A673 (cell line): Measurements from ENCODE around the gene USP35. TPM values are rescaled to one million over a fixed set of nuclear protein-coding genes. Genes with fewer than 3 reads are reported as not detected.

Experiments used
- BruUV-seq: library from RNA; stranded (reverse); fragments of 400-500 nt; replicated peaks from 2 replicates; lab custom pipeline; 2021; lab: Mats Ljungman, UMichigan
- CTCF ChIA-PET: fragments of 300-600 bp; sonication (Branson Sonifier 250); formaldehyde crosslinking; loops from one replicate; lab custom pipeline; 2022; ENCODE audit warnings: antibody characterized with exemption; lab: Charles Lee
- POLR2A ChIA-PET: fragments of 300-600 bp; sonication (Branson Sonifier 250); formaldehyde crosslinking; loops from one replicate; lab custom pipeline; 2022; ENCODE audit warnings: antibody characterized with exemption; ENCODE audit not compliant: low non-redundant PET; lab: Charles Lee
- DNase-seq: peaks from one replicate; pipeline ENCODE4 v3.0.0-alpha.2; 2015; ENCODE audit warnings: low spot score
- H3K27ac ChIP-seq: fragments of 200-600 bp; sonication (generic); 2 replicates; pipeline ENCODE4 v1.5.1; 2016; ENCODE audit warnings: mixed run types, low read depth, mild to moderate bottlenecking, mixed read lengths, antibody characterized with exemption, low read length; ENCODE audit not compliant: poor library complexity, severe bottlenecking
- H3K27me3 ChIP-seq: fragments of 200-600 bp; sonication (generic); replicated peaks from 2 replicates; pipeline ENCODE4 v1.6.1; 2017; ENCODE audit warnings: mixed run types, low read depth, mild to moderate bottlenecking, mixed read lengths, antibody characterized with exemption, low read length; ENCODE audit not compliant: insufficient read depth, poor library complexity
- H3K36me3 ChIP-seq: fragments of 200-600 bp; sonication (generic); 2 replicates; pipeline ENCODE4 v1.6.1; 2016; ENCODE audit warnings: mixed run types, mild to moderate bottlenecking, mixed read lengths, antibody characterized with exemption, low read length; ENCODE audit not compliant: insufficient read depth, poor library complexity, severe bottlenecking
- H3K4me1 ChIP-seq: fragments of 200-600 bp; sonication (generic); 2 replicates; pipeline ENCODE4 v1.6.1; 2017; ENCODE audit warnings: mixed run types, mild to moderate bottlenecking, mixed read lengths, antibody characterized with exemption, low read length; ENCODE audit not compliant: insufficient read depth, poor library complexity, severe bottlenecking
- H3K4me3 ChIP-seq: fragments of 200-600 bp; sonication (generic); 2 replicates; pipeline ENCODE4 v1.5.1; 2016; ENCODE audit warnings: low read depth, mixed run types, mild to moderate bottlenecking, mixed read lengths, low read length; ENCODE audit not compliant: poor library complexity, severe bottlenecking
- H3K9me3 ChIP-seq: fragments of 200-600 bp; sonication (generic); 2 replicates; pipeline ENCODE4 v1.6.1; 2016; ENCODE audit warnings: mixed run types, low read depth, mild to moderate bottlenecking, mixed read lengths, antibody characterized with exemption, low read length; ENCODE audit not compliant: poor library complexity, severe bottlenecking
- CTCF ChIP-seq: fragments of 300-800, 200-600 bp; sonication (generic); conservative IDR thresholded peaks from 2 replicates; pipeline ENCODE4 v1.5.1; 2017; ENCODE audit warnings: low read depth, mild to moderate bottlenecking, antibody characterized with exemption, low read length, moderate library complexity, mixed read lengths
- EZH2 ChIP-seq: fragments of 200-600 bp; sonication (generic); IDR thresholded peaks from 2 replicates; pipeline ENCODE4 v1.6.1; 2017; ENCODE audit warnings: borderline replicate concordance, low read depth, mild to moderate bottlenecking, mixed read lengths, antibody characterized with exemption, low read length; ENCODE audit not compliant: poor library complexity, severe bottlenecking
- intact Hi-C: fragments of 100-400 bp; cut with micrococcal nuclease; formaldehyde crosslinking; loops from one replicate; pipeline ENCODE4 v1.10.0; 2022; ENCODE audit not compliant: unreplicated experiment
- total RNA-seq: library from RNA; stranded (reverse); gene quantifications from 2 replicates; pipeline ENCODE4 v1.2.3, GENCODE V29; 2021

USP35 gene
- total RNA-seq, 1 experiment from 2014 or later, result 4.8 TPM

GRCh38 chr11:78251083-78251775 is 62.5 kb downstream of the USP35 start:
- intact Hi-C loops, result no loop called here
- Histone ChIP-seq H3K27ac (no peak overlapping the region), H3K4me3 (no peak overlapping the region), H3K36me3 (no peaks in the 10 kb centered on the region), H3K27me3 (no peaks in the 10 kb centered on the region), H3K9me3 (no peaks in the 10 kb centered on the region), H3K4me1 (no peaks in the 10 kb centered on the region)
- ChIA-PET CTCF (interaction anchor here (1.2 kb wide), 1 partner anchor 313 kb away, joined by 4 read pairs; no protein-coding TSS in a partner anchor), POLR2A (interaction anchor here (0.7 kb wide), 1 partner anchor 89 kb away, joined by 3 read pairs; no protein-coding TSS in a partner anchor)
- no peak for TF ChIP-seq EZH2
- TF ChIP-seq CTCF, result no peak
- DNase-seq, result no peak
- BruUV-seq, result no TSS peak

- CTCF ChIA-PET, result no interaction called here
- peaks cover 13% of the 10 kb centered on the region for H3K4me1 ChIP-seq
- no peaks in the 10 kb centered on the region for H3K9me3 ChIP-seq
- no peak for TF ChIP-seq EZH2
- no peak for TF ChIP-seq CTCF
- no peak overlapping the region for H3K4me3 ChIP-seq
- POLR2A ChIA-PET, result no interaction called here
- no peak overlapping the region for H3K27ac ChIP-seq
- no peaks in the 10 kb centered on the region for H3K27me3 ChIP-seq
- DNase-seq, result no peak
- H3K36me3 ChIP-seq, result no peaks in the 10 kb centered on the region
- intact Hi-C loops, result no loop called here
- no TSS peak for BruUV-seq
Measured at GRCh38 chr11:78253797-78254196, 65.1 kb downstream of the USP35 start.

- H3K4me1 ChIP-seq, result peaks cover 13% of the 10 kb centered on the region
- no peaks in the 10 kb centered on the region for H3K9me3 ChIP-seq
- intact Hi-C loops, result no loop called here
- no TSS peak for BruUV-seq
- POLR2A ChIA-PET, result no interaction called here
- no peak for TF ChIP-seq EZH2
- no peak for TF ChIP-seq CTCF
- no peaks in the 10 kb centered on the region for H3K27me3 ChIP-seq
- no peak for DNase-seq
- no peak overlapping the region for H3K4me3 ChIP-seq
- CTCF ChIA-PET, result no interaction called here
- H3K36me3 ChIP-seq, result no peaks in the 10 kb centered on the region
- no peak overlapping the region for H3K27ac ChIP-seq
Measured at GRCh38 chr11:78254268-78254667, 65.5 kb downstream of the USP35 start.
